Measurements from ENCODE around the gene SLC25A25. TPM values are rescaled to one million over a fixed set of nuclear protein-coding genes. Genes with fewer than 3 reads are reported as not detected.

Gene SLC25A25
- total RNA-seq, 1 donor from 2014 or later, result 7.3 TPM

GRCh38 chr9:128118472-128118857, 50.4 kb downstream of the SLC25A25 start:
- TF ChIP-seq CTCF (conservative IDR thresholded peaks at IDR 0.05; ENCODE audit: low read depth, low read length), result no peak
- no peak for DNase-seq (ENCODE audit: low read depth)
- no peak overlapping the region for H3K4me3 ChIP-seq (ENCODE audit: low read depth, low read length)

DNA sequence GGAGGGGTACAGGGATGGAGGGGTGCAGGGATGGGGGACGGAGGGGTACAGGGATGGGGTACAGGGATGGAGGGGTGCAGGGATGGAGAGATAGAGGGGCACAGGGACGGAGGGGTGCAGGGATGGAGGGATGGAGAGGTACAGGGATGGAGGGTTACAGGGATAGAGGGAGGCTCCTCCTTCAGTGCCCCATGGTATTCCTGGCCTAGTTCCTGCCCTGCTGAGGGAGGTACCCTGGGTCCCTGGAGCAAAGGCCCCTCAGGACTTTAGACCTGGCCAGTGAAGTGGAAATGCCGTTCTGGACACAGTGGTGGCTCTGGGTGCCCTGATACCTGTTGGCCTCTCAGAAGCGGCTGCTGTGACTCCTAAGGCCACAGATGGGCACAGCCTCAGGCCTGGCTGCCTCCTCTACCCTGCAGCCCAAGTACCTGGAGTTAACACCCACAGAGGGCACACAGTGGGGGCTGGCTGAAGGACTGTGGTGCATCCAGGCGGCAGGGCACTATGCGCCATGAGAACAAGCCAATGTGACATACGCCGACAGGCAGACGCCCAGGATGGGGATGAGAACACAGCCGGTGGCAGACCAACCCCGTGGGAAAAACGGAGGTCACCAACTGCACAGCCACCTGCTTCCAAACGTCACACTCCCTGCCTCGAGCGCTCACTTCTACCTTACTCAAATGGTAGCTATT, 51.1 kb downstream of the SLC25A25 start:
- DNase-seq (ENCODE audit: low read depth), result no peak
- H3K4me3 ChIP-seq (ENCODE audit: low read depth, low read length), result no peak overlapping the region
- TF ChIP-seq CTCF (conservative IDR thresholded peaks at IDR 0.05; ENCODE audit: low read depth, low read length), result no peak

GRCh38 chr9:128120061-128120740, 52.2 kb downstream of the SLC25A25 start:
- TF ChIP-seq CTCF (conservative IDR thresholded peaks at IDR 0.05; ENCODE audit: low read depth, low read length), result no peak
- DNase-seq (ENCODE audit: low read depth), result no peak
- no peak overlapping the region for H3K4me3 ChIP-seq (ENCODE audit: low read depth, low read length)

DNA sequence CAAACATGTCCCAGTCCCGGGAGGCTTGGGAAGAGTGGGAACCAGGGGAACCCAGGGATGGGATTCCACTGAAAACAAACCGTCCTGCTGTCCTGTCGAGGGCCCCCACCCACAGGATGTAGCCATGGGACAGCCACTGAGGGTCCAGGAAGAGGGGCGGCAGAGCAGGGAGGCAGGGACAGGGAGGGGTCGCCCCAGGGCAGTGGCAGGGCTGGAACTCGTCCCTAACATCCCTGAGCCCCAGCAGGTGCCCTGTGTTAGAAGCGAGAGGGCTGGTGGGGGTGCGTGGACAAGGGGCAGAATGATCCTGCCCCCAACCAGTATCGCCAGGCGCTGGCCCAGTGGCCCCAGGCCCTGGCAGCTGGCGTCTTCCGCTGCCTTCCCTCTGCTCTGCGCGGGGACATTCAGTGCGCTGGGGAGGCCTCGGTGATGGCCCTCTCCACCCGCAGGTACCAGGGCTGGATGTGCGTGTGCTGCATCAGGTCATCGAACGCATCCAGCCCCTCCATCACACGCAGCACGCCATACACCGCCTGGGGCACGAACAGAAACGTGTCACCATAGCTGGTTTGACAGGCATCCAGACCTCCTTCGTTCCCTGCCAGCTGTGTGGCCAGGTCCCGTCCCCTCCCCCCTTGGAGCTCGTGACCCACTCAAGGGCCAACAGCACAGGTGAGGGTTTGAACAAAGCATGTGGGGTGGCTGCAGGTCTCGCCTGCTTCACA, 52.9 kb downstream of the SLC25A25 start:
- DNase-seq (ENCODE audit: low read depth), result no peak
- H3K4me3 ChIP-seq (ENCODE audit: low read depth, low read length), result no peak overlapping the region
- no peak for TF ChIP-seq CTCF (conservative IDR thresholded peaks at IDR 0.05; ENCODE audit: low read depth, low read length)

GRCh38 chr9:128121466-128121810, 53.4 kb downstream of the SLC25A25 start:
- no peak for TF ChIP-seq CTCF (conservative IDR thresholded peaks at IDR 0.05; ENCODE audit: low read depth, low read length)
- H3K4me3 ChIP-seq (ENCODE audit: low read depth, low read length), result no peak overlapping the region
- DNase-seq (ENCODE audit: low read depth), result no peak

GRCh38 chr9:128121924-128122808, 54.1 kb downstream of the SLC25A25 start:
- no peak for DNase-seq (ENCODE audit: low read depth)
- no peak overlapping the region for H3K4me3 ChIP-seq (ENCODE audit: low read depth, low read length)
- no peak for TF ChIP-seq CTCF (conservative IDR thresholded peaks at IDR 0.05; ENCODE audit: low read depth, low read length)
